Stimulated activated CD8-positive, alpha-beta memory T cell treated with anti-CD3 and anti-CD28 coated beads, Interleukin-4, amount 100 ng/mL, for 48 hours (primary cell): ENCODE results near the gene TMEM52.
A peak's percentile ranks its signal among the peaks of the same experiment; 100 is the strongest.
"Not testable (repeated sequence)": the region's sequence is repeated elsewhere in the genome, so short reads cannot be mapped to it uniquely, and the experiment has no call there.

Source experiments
- DNase-seq: peaks from one replicate; pipeline ENCODE4 v3.0.0-alpha.2; 2020

TMEM52 gene

GRCh38 chr1:1892763-1893120 is 26.3 kb downstream of the TMEM52 start:
- no peak for DNase-seq

- no peak for DNase-seq
Measured at GRCh38 chr1:1892079-1892762, 26.9 kb downstream of the TMEM52 start.

DNA sequence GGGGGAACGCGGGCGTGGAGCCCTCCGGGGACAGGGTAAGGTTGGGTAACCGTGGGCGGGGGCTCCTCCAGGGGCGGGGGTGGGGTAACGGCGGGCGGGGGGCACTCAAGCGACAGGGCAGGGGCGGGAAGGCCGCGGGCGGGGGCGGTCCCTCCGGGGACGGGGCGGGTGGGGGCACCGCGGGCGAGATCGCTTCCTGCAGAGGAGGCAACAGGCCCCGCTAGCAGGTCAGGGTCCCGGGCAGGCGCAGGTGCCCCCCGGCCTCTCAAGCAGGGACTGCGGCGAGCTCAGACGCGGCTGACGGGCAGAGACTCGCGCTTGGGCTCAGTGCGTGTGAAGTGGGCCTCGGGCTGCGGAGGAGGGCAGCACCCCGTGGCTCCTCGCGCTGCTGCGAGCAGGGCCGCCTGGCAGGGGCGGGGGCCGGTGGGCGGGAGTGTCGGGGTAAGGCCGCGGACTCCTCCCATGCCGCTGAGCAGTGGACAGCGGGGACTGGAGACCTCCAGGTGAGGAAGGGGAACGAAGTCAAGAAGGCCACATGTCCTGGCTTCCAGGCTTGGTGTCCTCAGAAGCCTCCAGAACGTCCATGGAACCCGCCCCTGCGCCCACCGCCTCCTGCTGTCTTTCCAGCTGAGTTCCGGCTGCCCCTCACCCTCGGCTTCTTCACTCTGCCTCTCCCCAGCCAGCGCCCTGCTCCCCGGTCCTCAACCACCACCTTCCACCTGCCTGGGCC is 27.6 kb downstream of the TMEM52 start:
- peak; percentile 79 for DNase-seq

GRCh38 chr1:1890506-1891348 is 28.4 kb downstream of the TMEM52 start, which contains the start of gene GNB1:
Gene GNB1 (minus strand): TSS chr1:1891087. CDS start chr1:1825453, 65,634 bp downstream.
- peak; percentile 89 for DNase-seq

GRCh38 chr1:1889847-1890505 is 29.1 kb downstream of the TMEM52 start:
- peak; percentile 66 for DNase-seq

GRCh38 chr1:1889090-1889750 is 29.9 kb downstream of the TMEM52 start:
- DNase-seq = no peak

DNA sequence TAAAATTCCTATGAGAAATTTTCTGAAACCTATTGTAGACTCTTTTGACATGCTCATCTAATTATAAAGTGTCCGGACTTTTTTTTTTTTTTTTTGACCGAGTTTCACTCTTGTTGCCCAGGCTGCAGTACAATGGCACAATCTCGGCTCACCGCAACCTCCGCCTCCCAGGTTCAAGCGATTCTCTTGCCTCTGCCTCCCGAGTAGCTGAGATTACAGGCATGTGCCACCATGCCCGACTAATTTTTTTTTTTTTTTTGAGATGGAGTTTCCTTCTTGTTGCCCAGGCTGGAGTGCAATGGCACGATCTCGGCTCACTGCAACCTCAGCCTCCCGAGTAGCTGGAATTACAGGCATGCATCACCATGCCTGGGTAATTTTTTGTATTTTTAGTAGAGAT is 35.2 kb downstream of the TMEM52 start:
- DNase-seq = not testable (repeated sequence)

DNA sequence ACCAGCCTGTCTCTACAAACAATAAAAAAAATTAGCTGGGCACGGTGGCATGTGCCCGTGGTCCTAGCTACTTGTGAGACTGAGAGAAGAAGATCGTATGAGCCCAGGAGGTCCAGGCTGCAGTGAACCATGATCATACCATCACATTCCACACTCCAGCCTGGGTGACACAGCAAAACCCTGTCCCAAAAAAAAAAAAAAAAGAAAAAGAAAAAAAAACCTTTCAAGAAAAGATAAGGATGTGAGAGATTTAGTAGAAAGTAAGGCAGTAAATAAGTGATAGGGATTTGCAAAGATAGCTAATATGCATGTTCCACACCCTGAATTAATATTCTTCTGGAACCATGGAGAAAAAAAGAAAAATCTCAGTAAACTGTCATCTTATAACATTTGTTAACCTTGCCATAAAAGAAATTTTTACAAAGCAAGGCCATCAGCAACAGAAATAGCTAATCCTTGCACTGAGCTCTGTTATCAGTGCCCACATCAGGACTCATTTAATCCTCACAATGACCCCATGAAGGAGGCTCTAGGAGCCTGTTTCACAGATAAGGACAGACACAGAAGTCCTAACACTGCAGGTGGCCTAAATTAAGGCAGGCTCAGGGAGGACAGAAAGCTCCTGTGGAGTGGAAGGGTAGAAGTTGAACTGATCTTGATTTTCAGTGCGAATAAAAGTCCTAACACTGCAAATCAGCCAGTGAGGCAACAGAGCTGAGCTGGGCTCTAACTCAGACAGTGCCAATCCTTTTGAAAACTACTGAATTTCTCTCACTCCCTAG is 35.8 kb downstream of the TMEM52 start:
- no peak for DNase-seq

DNA sequence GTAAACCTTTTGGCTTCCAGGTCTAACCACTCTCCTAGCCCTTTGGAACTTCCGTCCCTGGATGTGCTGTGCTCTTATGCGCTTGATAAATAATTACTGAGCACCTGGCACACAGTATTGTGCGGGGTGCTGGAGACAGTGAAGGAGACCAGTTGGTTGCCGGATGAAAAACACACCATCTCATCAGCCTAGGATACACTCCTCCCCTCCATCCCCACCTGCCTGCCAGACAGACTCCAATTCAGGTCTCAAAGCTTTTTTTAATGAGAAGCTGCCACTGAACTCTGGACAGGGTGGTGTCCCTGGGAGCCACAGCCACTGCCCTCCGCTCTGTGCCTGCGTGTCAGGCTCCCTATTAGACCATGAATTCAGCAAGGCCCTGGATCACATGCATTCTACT is 37.4 kb downstream of the TMEM52 start:
- no peak for DNase-seq

- no peak for DNase-seq
Measured at GRCh38 chr1:1880617-1881312, 38.3 kb downstream of the TMEM52 start.

- no peak for DNase-seq
Measured at GRCh38 chr1:1879942-1880341, 39.1 kb downstream of the TMEM52 start.

DNA sequence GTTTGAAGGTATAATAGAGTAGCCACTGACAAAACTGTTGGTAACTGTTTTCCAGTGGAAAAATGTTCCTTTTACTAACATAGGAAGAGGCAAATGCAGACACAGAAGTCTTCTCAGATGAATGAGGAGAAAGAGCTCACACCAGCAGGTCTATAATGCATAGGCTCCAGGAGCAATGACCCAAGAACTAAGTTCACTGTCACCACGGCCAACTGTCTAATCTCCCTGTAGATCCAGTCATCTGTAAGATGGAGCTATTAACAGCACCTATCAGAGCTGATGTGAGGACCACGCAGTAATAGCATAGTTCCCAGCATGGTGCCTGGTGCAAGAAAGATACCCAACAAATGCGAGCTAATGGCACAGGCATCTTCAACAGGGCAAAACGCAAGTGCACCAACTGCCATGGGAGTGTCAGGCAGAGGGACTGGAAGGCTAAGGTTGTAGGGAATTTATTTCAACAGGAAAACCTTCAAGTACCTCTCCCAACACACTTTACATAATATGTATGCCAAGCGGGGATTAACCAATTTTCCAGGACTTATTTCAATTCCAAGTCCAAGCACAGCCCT is 41.1 kb downstream of the TMEM52 start:
- no peak for DNase-seq

DNA sequence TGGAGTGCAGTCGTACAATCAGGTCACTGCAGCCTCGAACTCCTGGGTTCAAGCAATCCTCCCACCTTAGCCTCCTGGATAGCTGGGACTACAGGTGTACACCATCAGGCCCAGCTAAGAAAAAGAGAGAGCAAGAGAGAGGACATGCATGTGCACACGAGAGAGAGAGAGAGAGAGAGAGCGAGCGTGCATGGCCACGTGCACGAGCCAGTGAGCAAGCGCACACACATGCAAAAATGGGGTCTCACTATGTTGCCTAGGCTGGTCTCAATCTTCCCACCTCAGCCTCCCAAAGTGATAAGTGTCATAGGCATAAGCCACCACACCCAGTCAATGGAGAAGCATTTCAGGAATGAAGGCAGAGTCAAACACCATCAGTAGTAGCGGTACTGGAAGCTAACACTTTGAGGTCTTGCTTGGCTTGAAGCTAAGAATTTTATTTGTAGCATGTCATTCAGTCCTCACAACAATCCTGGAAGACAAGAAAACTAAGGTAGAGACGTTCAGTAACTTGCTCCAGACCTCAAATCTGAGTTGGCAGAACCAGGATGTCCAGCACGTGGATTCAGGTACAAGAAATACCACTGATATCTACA is 42.6 kb downstream of the TMEM52 start:
- DNase-seq = no peak

GRCh38 chr1:1875932-1876331 is 43.1 kb downstream of the TMEM52 start:
- peak; percentile 66 for DNase-seq

GRCh38 chr1:1874901-1875300 is 44.2 kb downstream of the TMEM52 start:
- no peak for DNase-seq

DNA sequence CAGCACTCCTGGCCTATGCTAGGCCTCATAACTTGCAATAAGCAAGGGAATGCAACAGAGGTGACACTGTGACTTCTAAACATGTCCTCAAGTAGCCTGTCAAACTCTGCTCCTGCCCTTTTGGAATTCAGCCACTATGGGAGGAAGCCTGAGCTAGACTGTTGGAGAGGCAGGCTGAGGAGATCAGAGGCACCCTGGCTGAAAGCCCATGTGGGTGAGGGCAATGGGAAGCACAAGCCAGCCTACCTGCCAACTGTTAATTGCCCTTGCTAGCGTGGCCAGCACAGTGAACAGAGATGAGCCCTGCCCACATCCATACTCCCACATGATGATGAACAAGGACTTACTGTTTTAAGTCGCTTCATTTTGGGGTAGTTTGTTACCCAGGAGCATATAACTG is 45.9 kb downstream of the TMEM52 start:
- no peak for DNase-seq

DNA sequence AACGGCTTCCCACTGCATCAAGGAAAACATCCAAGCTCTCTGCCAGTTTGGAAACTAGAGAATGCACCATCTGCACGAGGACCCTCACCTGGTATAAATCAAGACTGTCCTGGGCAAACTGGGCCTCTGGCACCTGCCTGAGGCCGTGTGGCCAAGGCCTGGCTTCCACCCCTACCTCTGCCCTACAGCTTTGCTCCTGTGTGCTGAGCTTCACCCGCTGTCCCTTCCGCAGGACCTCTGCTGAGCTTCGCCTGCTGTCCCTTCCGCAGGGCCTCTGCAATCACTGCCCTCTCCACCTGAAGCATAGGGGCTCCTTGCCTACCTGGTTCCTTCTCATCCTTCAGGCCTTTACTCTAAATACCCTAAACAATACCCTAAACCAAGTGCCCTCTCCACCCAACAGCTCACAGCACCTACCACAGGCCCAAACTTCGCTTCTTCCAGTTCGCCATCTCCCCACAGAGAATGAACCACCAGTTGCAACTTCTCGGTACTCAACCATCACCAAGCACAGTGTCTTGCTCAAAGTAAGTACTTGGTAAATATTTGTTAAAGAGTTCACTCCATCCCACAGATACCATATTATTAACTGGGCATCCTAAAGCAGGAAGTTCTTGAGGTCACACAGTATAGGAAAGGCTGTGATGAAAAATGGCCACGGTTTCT is 46.6 kb downstream of the TMEM52 start:
- DNase-seq = no peak

- no peak for DNase-seq
Measured at GRCh38 chr1:1869469-1869868, 49.6 kb downstream of the TMEM52 start.
